IMR-90 (cell line): ENCODE measurements around the gene RAD51AP1. TPM values are rescaled to one million over a fixed set of nuclear protein-coding genes. Genes with fewer than 3 reads are reported as not detected.

Experiments used
- ATAC-seq: fragments of 200-7000 bp; cut with Tn5 transposase; 2 replicates; pipeline ENCODE4 v1.9.1; 2020; ENCODE audit warnings: low read depth, mild to moderate bottlenecking, moderate library complexity
- BruUV-seq: library from RNA; stranded (reverse); fragments of 400-500 nt; replicated peaks from 2 replicates; lab custom pipeline; 2021; lab: Mats Ljungman, UMichigan
- CTCF ChIA-PET: fragments of 300-600 bp; formaldehyde crosslinking; extraction: SDS; loops from one replicate; lab custom pipeline; 2021; ENCODE audit warnings: antibody characterized with exemption; lab: Yijun Ruan, JAX
- POLR2A ChIA-PET: fragments of 300-600 bp; sonication (Branson Sonifier 250); formaldehyde crosslinking; loops from one replicate; lab custom pipeline; 2022; ENCODE audit warnings: antibody characterized with exemption; ENCODE audit not compliant: unreplicated experiment; lab: Charles Lee
- DNase-seq: peaks from one replicate; pipeline ENCODE4 v3.0.0; 2013
- H2AFZ ChIP-seq: replicated peaks from 2 replicates; pipeline ENCODE3; 2013; ENCODE audit warnings: low read length, mild to moderate bottlenecking; ENCODE audit not compliant: poor library complexity
- H2AK5ac ChIP-seq: 2 replicates; pipeline ENCODE4 v1.6.1; 2013; ENCODE audit warnings: low read depth, low read length, inconsistent platforms
- H2AK9ac ChIP-seq: replicated peaks from 2 replicates; pipeline ENCODE3; 2013; ENCODE audit warnings: mild to moderate bottlenecking, low read depth, low read length, moderate library complexity; ENCODE audit not compliant: poor library complexity
- H2BK120ac ChIP-seq: 2 replicates; pipeline ENCODE4 v1.6.1; 2013; ENCODE audit warnings: low read depth, low read length, inconsistent platforms
- H2BK15ac ChIP-seq: 3 replicates; pipeline ENCODE4 v1.6.1; 2013; ENCODE audit warnings: low read depth, low read length, inconsistent platforms
- H2BK20ac ChIP-seq: 2 replicates; pipeline ENCODE4 v1.6.1; 2013; ENCODE audit warnings: low read depth, mild to moderate bottlenecking, inconsistent platforms, low read length, moderate library complexity
- H2BK5ac ChIP-seq: 2 replicates; pipeline ENCODE4 v1.6.1; 2013; ENCODE audit warnings: mild to moderate bottlenecking, low read depth, low read length, inconsistent platforms; ENCODE audit not compliant: poor library complexity, severe bottlenecking
- H3K14ac ChIP-seq: replicated peaks from 2 replicates; pipeline ENCODE4 v1.6.1; 2013; ENCODE audit warnings: low read depth, low read length, inconsistent platforms
- H3K18ac ChIP-seq: 2 replicates; pipeline ENCODE4 v1.6.1; 2013; ENCODE audit warnings: low read depth, low read length, control low read depth
- H3K23ac ChIP-seq: 2 replicates; pipeline ENCODE4 v1.6.1; 2013; ENCODE audit warnings: low read depth, low read length, inconsistent platforms
- H3K27ac ChIP-seq: 2 replicates; pipeline ENCODE4 v1.5.1; 2013; ENCODE audit warnings: mild to moderate bottlenecking, control low read depth, low read length; ENCODE audit not compliant: insufficient read depth
- H3K27me3 ChIP-seq: 2 replicates; pipeline ENCODE4 v1.6.1; 2013; ENCODE audit warnings: low read length; ENCODE audit not compliant: control insufficient read depth, insufficient read depth
- H3K36me3 ChIP-seq: 2 replicates; pipeline ENCODE4 v1.6.1; 2013; ENCODE audit warnings: low read length, mixed read lengths; ENCODE audit not compliant: control insufficient read depth, insufficient read depth
- H3K4ac ChIP-seq: 2 replicates; pipeline ENCODE4 v1.6.1; 2013; ENCODE audit warnings: low read depth, low read length, inconsistent platforms
- H3K4me1 ChIP-seq: 2 replicates; pipeline ENCODE4 v1.6.1; 2013; ENCODE audit warnings: low read length, mixed read lengths; ENCODE audit not compliant: control insufficient read depth, insufficient read depth
- H3K4me2 ChIP-seq: 2 replicates; pipeline ENCODE4 v1.6.1; 2013; ENCODE audit warnings: low read depth, mild to moderate bottlenecking, control low read depth, low read length, moderate library complexity
- H3K4me3 ChIP-seq: 2 replicates; pipeline ENCODE4 v1.5.1; 2013; ENCODE audit warnings: low read depth, mild to moderate bottlenecking, control low read depth, low read length, moderate library complexity; ENCODE audit not compliant: insufficient read depth
- H3K56ac ChIP-seq: 2 replicates; pipeline ENCODE4 v1.6.1; 2013; ENCODE audit warnings: low read length, inconsistent platforms; ENCODE audit not compliant: insufficient read depth; ENCODE audit errors: extremely low read depth
- H3K79me1 ChIP-seq, 2 experiments: 2 replicates each; pipeline ENCODE4 v1.6.1; 2013; ENCODE audit warnings: low read length in 2 of 2, inconsistent platforms in 1 of 2, low read depth in 1 of 2
- H3K9ac ChIP-seq: 2 replicates; pipeline ENCODE4 v1.6.1; 2013; ENCODE audit warnings: low read depth, low read length, control low read depth
- H3K9me1 ChIP-seq: 2 replicates; pipeline ENCODE4 v1.6.1; 2013; ENCODE audit warnings: low read length, inconsistent platforms; ENCODE audit not compliant: insufficient read depth
- H3K9me3 ChIP-seq: 2 replicates; pipeline ENCODE4 v1.6.1; 2013; ENCODE audit warnings: low read length; ENCODE audit not compliant: control insufficient read depth, insufficient read depth
- H4K20me1 ChIP-seq: 2 replicates; pipeline ENCODE4 v1.6.1; 2013; ENCODE audit warnings: low read length, inconsistent platforms; ENCODE audit not compliant: insufficient read depth
- H4K5ac ChIP-seq: 2 replicates; pipeline ENCODE4 v1.6.1; 2013; ENCODE audit warnings: mild to moderate bottlenecking, low read depth, low read length, control low read depth
- H4K8ac ChIP-seq, 2 experiments: 2 replicates each; pipeline ENCODE4 v1.6.1; 2013; ENCODE audit warnings: low read depth in 2 of 2, low read length in 2 of 2, control low read depth in 1 of 2, inconsistent platforms in 1 of 2
- H4K91ac ChIP-seq: 2 replicates; pipeline ENCODE4 v1.6.1; 2013; ENCODE audit warnings: low read depth, low read length, inconsistent platforms; ENCODE audit not compliant: insufficient read depth
- ELK1 ChIP-seq: fragments of 150-350 bp; IDR thresholded peaks from 2 replicates; pipeline ENCODE4 v1.6.1; 2016; ENCODE audit warnings: low read depth, mild to moderate bottlenecking, low read length, moderate library complexity, borderline replicate concordance
- MXI1 ChIP-seq: IDR thresholded peaks from 2 replicates; pipeline ENCODE4 v1.6.1; 2012; ENCODE audit warnings: low read depth, mild to moderate bottlenecking, low read length, moderate library complexity, borderline replicate concordance
- RFX5 ChIP-seq: IDR thresholded peaks from 2 replicates; pipeline ENCODE4 v1.8.0; 2012; ENCODE audit warnings: low read depth, mild to moderate bottlenecking, low read length, moderate library complexity
- WGBS, 2 experiments: methylation state at CpG; one replicate each; pipeline versions ENCODE4 v1.1.5 to v1.1.7; 2013; ENCODE audit warnings: missing lambda C conversion rate in 2 of 2; ENCODE audit not compliant: insufficient read length in 1 of 2; ENCODE audit errors: extremely low coverage in 2 of 2; 5-methylcytosine and 5-hydroxymethylcytosine counted together
- dilution Hi-C: fragments of 300-500 bp; cut with HindIII; formaldehyde crosslinking; loops from one replicate; pipeline ENCODE4 v1.14.3; 2018; ENCODE audit warnings: low sequenced_read_pairs; ENCODE audit not compliant: unreplicated experiment
- in situ Hi-C: fragments of 300-500 bp; cut with MboI; formaldehyde crosslinking; loops from 3 replicates; pipeline ENCODE4 v1.14.3; 2019; ENCODE audit warnings: low sequenced_read_pairs, inconsistent platforms, mixed read lengths
- intact Hi-C: fragments of 100-400 bp; cut with micrococcal nuclease; formaldehyde crosslinking; loops from 2 replicates; pipeline ENCODE4 v1.10.0; 2022
- polyA plus RNA-seq, 3 experiments: library from polyadenylated mRNA; depleted of rRNA; stranded (reverse); fragments of >200 nt; gene quantifications; 2 replicates each; pipeline ENCODE4 v1.2.3, GENCODE V29; 2012; ENCODE audit warnings: low replicate concordance in 1 of 3
- total RNA-seq: library from RNA; depleted of rRNA; stranded (reverse); fragments of >200 nt; gene quantifications from 2 replicates; pipeline ENCODE4 v1.2.3, GENCODE V29; 2012
- TF ChIP-seq, protein P1 (sequence below): fragments of 150-350 bp; IDR thresholded peaks from 2 replicates; pipeline ENCODE4 v1.6.1; 2017; ENCODE audit warnings: mild to moderate bottlenecking, antibody characterized with exemption, low read length, low read depth

The RAD51AP1 gene
- total and polyA plus RNA-seq, 2 of the 4 experiments (the other 2 are of a cell fraction), result 6.5 to 10.2 TPM

DNA sequence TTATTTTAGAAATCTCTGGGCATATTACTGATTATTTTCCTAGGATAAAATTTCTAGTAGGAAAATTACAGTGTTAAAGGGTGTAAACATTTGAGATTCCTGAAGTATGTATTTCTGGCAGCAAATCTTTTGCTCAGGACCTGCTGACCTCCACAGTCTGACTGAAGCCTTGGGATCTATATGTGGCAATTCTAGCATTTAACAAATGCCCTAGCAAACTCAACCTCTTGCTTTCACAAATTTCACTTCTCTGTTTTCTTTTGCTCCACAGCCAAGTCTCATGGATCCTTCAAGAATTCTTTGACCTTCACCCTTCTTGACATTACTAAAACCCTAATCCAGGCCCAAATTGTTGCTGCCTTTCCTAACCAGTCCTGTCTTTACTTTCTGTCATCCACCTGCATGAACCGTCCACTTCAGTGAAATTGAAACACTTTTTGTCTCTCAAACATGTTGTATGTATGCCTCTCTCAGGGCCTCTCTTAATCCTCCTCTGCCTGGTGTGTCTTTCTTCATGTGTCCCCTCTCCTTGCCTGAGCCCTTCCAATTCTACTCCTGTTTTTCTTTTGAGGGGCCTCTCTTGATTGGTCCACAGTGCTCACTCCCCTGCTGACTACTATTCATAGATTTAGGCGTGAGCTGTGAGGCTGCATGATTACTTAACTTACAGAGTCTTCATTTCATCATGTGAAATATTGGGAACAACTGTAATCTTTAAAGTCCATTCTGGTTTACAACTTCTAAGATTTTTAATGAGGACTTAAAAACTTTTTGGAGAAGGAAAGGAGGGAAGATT lies 18.2 kb downstream of the RAD51AP1 start:
- in situ Hi-C loops, result no loop called here
- no peak for ATAC-seq
- Histone ChIP-seq H3K27ac (no peak overlapping the region), H4K91ac (no peak overlapping the region), H2BK120ac (no peak overlapping the region), H3K56ac (no peak overlapping the region), H4K20me1 (no peaks in the 10 kb centered on the region), H2BK15ac (no peak overlapping the region), H3K79me1 (no peaks in the 10 kb centered on the region; a peak in 1 of 4 replicates), H3K18ac (no peak overlapping the region), H3K4ac (no peak overlapping the region), H3K27me3 (no peaks in the 10 kb centered on the region), H3K9me3 (no peaks in the 10 kb centered on the region), H3K36me3 (peaks cover 4% of the 10 kb centered on the region; the same call in 1 of the 2 replicates), H2AFZ (no peak overlapping the region), H3K14ac (no peak overlapping the region), H4K5ac (no peak overlapping the region), H2BK20ac (no peak overlapping the region), H2BK5ac (no peak overlapping the region), H3K9ac (no peak overlapping the region), H4K8ac (no peak overlapping the region), H3K9me1 (no peaks in the 10 kb centered on the region), H2AK9ac (no peak overlapping the region), H3K4me2 (no peak overlapping the region), H2AK5ac (no peak overlapping the region), H3K4me1 (no peaks in the 10 kb centered on the region), H3K23ac (no peak overlapping the region), H3K4me3 (no peak overlapping the region)
- CTCF ChIA-PET, result no interaction called here
- WGBS, 2 experiments, result 100% methylated on average over 1 of the region's 2 CpGs; no CpG with 5 or more reads in 1 of the 2 experiments
- intact Hi-C loops, result no loop called here
- dilution Hi-C loops, result no loop called here
- TF ChIP-seq RFX5 (no peak), MXI1 (no peak), ELK1 (no peak)
- TF ChIP-seq, protein P1, sequence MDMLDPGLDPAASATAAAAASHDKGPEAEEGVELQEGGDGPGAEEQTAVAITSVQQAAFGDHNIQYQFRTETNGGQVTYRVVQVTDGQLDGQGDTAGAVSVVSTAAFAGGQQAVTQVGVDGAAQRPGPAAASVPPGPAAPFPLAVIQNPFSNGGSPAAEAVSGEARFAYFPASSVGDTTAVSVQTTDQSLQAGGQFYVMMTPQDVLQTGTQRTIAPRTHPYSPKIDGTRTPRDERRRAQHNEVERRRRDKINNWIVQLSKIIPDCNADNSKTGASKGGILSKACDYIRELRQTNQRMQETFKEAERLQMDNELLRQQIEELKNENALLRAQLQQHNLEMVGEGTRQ, result no peak
- POLR2A ChIA-PET, result no interaction called here
- DNase-seq, result no peak
- BruUV-seq, result no TSS peak
